DMS79 treated with DMSO at 0.1 percent for 48 hours (cell line): ENCODE results near the gene DEFB121.

Experiments
- DNase-seq: peaks from one replicate; lab custom pipeline; 2025; lab: John Stamatoyannopoulos, UW

The DEFB121 gene

GRCh38 chr20:31363295-31363694 is 42.7 kb downstream of the DEFB121 start:
- no peak for DNase-seq

DNA sequence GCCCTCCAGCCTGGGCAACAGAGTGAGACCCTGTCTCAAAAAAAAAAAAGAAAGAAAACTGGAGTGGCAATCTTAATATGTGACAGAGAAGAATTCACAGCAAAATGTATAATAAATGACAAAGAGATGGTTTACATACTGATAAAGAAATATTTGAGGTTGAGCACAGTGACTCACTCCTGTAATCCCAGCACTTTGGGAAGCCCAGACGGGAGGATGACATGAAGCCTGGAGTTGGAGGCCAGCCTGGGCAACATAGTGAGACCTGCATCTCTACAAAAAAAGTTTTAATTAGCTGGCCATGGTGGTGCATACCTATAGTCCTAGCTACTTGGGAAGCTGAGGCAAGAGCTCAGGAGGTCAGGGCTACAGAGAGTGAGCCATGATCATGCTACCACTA is 50.0 kb downstream of the DEFB121 start:
- DNase-seq = no peak
